ENCODE measurements around the gene MYBPC2.
A peak's percentile ranks its signal among the peaks of the same experiment; 100 is the strongest.
"Not testable (repeated sequence)": the region's sequence is repeated elsewhere in the genome, so short reads cannot be mapped to it uniquely, and the experiment has no call there.

The MYBPC2 gene

GRCh38 chr19:50460161-50460765, 27.6 kb downstream of the MYBPC2 start:
- peak in 1 of 5 donors; percentile 58 for DNase-seq

GRCh38 chr19:50461066-50461875, 28.6 kb downstream of the MYBPC2 start:
- peak in 3 of 5 donors; percentile 23 to 74 (median 44) for DNase-seq

DNA sequence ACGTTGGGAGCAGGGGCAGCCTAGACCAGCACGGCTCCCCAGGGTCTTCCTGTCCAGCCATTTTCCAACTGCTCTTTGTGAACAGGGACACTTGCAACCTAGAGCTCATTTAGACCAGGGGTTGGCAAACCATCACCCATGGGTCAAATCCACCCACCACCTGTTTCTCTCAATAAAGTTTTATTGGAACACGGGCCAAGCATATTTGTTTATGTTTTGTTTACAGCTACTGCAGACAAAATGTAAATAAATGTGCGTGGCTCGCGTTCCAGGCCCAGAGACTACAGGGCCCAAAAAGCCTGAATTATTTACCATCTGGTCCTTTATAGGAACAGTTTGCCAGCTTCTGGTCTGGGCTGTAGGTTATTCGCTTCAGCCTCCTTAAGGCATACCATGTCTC, 30.3 kb downstream of the MYBPC2 start:
- no peak for DNase-seq

DNA sequence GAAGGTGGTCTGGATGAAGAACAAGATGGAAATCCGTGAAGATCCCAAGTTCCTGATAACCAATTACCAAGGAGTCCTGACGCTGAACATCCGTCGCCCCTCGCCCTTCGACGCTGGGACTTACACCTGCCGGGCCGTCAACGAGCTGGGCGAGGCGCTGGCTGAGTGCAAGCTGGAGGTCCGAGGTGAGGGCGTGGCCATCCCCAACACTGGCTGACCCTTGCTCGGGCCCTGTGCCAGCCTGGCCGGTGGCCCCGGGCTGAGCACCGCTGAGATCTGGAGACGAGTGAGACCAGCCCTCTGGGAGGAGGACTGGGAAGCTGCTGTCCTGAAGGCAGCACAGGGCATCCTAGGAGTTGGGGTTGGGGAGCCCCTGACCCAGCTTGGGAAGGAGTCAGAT, 31.7 kb downstream of the MYBPC2 start:
- DNase-seq = no peak

GRCh38 chr19:50465000-50465399, 32.3 kb downstream of the MYBPC2 start:
- DNase-seq = no peak

DNA sequence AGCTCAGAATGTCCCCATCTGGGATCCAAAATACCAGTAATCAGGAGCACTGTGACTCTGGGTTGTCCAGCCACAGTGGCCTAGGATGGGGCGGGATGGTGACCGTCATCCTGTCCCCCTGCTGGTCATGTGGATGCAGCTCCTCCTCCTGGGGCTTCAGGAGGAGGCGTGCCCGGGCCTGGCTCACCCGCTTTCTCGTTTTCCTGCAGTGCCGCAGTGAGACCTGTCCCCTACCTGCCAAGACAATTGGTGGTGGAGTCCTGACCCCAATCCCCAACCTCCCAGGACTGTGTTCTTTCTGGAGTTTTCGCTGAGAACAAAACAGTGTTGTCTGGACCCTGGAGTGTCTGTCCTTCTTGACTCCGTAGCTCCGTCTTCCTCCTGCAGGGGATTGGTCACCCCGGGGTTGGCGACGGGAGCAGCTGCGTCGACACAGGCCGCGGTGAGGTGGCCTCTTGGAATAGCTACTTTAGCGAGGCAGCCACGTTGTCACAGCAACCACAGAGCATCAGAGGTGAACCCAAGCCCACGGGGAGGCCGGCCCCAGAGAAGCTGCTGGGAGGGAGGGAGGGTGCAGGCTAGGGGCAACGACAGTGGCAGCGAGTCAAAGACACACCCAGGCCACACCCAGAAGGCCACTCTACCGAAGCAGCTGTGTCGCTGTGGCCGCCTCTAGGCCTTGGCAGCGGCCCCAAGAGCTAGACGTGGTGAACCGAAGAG, 33.5 kb downstream of the MYBPC2 start:
- no peak for DNase-seq

GRCh38 chr19:50466706-50467039, 34.0 kb downstream of the MYBPC2 start:
- DNase-seq = no peak

DNA sequence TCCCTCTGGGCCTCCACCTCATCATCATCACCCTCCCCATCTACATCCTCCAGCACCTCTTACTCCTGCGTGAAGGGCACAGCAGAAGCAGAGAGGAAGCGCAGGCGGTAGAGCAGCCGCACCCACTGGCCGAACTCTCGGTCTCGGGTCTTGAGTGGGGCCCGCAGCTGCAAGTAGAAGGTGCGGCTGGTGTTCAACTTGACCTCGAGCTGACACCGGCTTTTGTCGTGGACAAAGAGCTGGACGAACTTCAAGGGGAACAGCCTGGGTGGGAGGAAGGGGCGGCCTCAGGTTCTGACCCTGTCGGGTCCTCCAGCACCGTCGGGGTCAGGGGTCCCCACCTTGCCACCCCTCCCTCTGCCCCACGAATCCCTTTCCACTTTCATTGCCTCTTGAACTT, 34.9 kb downstream of the MYBPC2 start:
- DNase-seq = no peak

- no peak for DNase-seq
Observed at GRCh38 chr19:50468818-50469217, 36.1 kb downstream of the MYBPC2 start.

- DNase-seq = not testable (repeated sequence)
Observed at GRCh38 chr19:50473336-50473735, 40.6 kb downstream of the MYBPC2 start.

- DNase-seq = no peak
Observed at GRCh38 chr19:50475101-50475568, 42.4 kb downstream of the MYBPC2 start.

GRCh38 chr19:50475736-50476223, 43.1 kb downstream of the MYBPC2 start:
- no peak for DNase-seq

- DNase-seq = peak; percentile 89 to 95 (median 91)
Observed at GRCh38 chr19:50476224-50476906, 43.7 kb downstream of the MYBPC2 start, which contains the start of the genes EMC10 and GARIN5A. TSS of gene EMC10 (plus strand) at chr19:50476507. CDS start at chr19:50476545, 38 bp downstream. TSS of gene GARIN5A (minus strand) at chr19:50476848. CDS start at chr19:50476388, 460 bp downstream.

- no peak for DNase-seq
Observed at GRCh38 chr19:50476907-50477238, 44.2 kb downstream of the MYBPC2 start.

- no peak for DNase-seq
Observed at GRCh38 chr19:50477751-50478515, 45.2 kb downstream of the MYBPC2 start.

- DNase-seq = no peak
Observed at GRCh38 chr19:50478901-50479715, 46.4 kb downstream of the MYBPC2 start.

GRCh38 chr19:50479761-50480251, 47.1 kb downstream of the MYBPC2 start:
- DNase-seq = no peak

DNA sequence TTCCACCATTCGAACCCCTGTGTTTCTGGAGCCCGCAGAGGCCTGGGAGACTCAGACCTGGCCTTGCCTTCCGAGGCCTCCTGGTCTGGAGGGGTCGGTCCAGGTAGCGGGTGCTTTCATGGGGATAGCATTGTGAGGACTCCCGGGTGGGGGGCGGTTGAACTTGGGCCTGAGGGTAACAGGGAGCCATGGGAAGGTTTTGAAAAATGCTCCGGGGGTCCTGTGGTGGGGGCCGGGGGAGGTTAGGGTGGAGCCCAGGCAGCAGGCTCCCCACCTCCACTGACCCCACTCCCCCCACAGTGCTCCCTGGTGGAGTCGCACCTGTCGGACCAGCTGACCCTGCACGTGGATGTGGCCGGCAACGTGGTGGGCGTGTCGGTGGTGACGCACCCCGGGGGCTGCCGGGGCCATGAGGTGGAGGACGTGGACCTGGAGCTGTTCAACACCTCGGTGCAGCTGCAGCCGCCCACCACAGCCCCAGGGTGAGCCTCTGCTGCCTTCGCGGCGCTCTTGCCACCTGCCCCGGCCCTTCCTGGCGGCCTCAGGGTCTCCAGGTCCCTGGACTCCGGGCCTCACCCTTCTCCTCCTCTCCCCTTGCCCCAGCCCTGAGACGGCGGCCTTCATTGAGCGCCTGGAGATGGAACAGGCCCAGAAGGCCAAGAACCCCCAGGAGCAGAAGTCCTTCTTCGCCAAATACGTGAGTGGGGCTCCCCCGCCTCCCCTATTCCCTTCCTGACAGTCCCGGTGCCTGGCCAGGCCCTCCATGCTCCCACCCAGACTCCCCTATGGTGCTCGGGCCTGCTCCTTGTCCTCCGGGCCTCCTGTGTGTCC, 47.8 kb downstream of the MYBPC2 start:
- DNase-seq = no peak

DNA sequence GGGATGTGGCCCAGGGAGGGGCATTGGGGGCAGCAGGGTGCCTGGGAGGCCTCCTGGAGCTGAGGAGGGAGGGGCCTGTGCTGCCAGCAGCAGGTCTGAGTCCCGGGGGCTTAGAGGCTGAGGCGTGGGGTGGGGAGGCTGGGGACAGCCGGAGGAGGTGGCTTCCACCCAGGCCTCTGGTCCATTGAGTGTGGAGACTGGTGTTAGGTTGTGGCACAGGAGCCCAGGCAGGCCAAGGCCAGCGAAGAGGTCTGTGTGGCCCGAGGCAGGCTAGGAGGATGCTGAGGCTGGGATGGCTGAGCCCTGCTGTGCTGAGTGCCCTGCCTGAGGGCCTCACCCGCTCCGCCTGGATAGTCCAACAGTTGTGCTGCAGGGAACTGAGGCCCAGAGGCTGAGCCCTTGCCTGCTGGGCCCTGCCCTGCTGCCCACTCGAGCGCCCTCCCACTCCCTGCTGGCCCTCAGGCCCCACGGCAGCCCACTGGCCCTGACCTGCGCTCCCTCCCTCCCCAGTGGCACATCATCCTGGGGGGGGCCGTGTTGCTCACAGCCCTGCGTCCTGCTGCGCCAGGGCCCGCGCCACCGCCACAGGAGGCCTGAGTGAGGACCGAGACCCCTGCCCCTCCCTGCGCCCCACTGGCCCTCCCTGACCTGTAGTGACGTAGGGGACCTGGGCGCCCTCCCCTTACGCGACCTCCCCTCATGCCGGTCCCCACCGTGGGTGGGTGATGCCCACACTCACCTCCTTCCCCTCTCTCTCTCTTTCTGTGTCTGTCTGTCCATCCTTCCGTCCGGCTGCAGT, 48.9 kb downstream of the MYBPC2 start:
- no peak for DNase-seq
